ENCODE measurements around the gene RGCC. TPM values are rescaled to one million over a fixed set of nuclear protein-coding genes. Genes with fewer than 3 reads are reported as not detected.
"Not testable (repeated sequence)": the region's sequence is repeated elsewhere in the genome, so short reads cannot be mapped to it uniquely, and the experiment has no call there.

The RGCC gene
- total and polyA plus RNA-seq, 2 donors (not counting 1 experiment from before 2014, with no cell fraction given) = 65.9 to 148 TPM

GRCh38 chr13:41428155-41428554, 29.2 kb upstream of the RGCC start:
- no peaks in the 10 kb centered on the region for H3K36me3 ChIP-seq (ENCODE audit: control insufficient read depth, insufficient read depth, low read length)
- H3K4me3 ChIP-seq (replicated peaks in 1 of 4; ENCODE audit: control extremely low read depth in 1 of 4, insufficient read depth in 1 of 4, low read depth in 3 of 4, low read length in 4 of 4) = peak overlapping the region in 2 of 4 experiments; percentile 32 to 50
- no peaks in the 10 kb centered on the region for H3K4me1 ChIP-seq (ENCODE audit: control insufficient read depth, extremely low read depth, insufficient read depth, low read length)
- peak overlapping the region; percentile 13 for H2AFZ ChIP-seq (ENCODE audit: low read length)
- DNase-seq (ENCODE audit: low read depth in 2 of 2) = no peak
- no peaks in the 10 kb centered on the region for H4K20me1 ChIP-seq (ENCODE audit: control insufficient read depth, extremely low read depth, insufficient read depth, low read length)
- no peaks in the 10 kb centered on the region for H3K79me2 ChIP-seq (ENCODE audit: control insufficient read depth, insufficient read depth, low read length)
- H3K9me3 ChIP-seq (ENCODE audit: control insufficient read depth, insufficient read depth, low read depth, low read length) = no peaks in the 10 kb centered on the region
- peak overlapping the region; percentile 59 for H3K4me2 ChIP-seq (ENCODE audit: extremely low read depth, insufficient read depth, low read length)
- no peaks in the 10 kb centered on the region for H3K27me3 ChIP-seq (ENCODE audit: control insufficient read depth, insufficient read depth, low read length)
- H3K27ac ChIP-seq (ENCODE audit: insufficient read depth, low read length) = no peak overlapping the region
- H3K9ac ChIP-seq (ENCODE audit: insufficient read depth, low read length) = no peak overlapping the region
- TF ChIP-seq CTCF (conservative IDR thresholded peaks at IDR 0.05 in 1 of 2, IDR thresholded peaks at IDR 0.05 in 1 of 2; ENCODE audit: low read depth in 1 of 2, low read length in 2 of 2) (peak in 1 of 2 donors; percentile 59), EZH2 (IDR thresholded peaks at IDR 0.05; ENCODE audit: low read length, missing control alignments) (no peak)

- H3K27ac ChIP-seq (ENCODE audit: insufficient read depth, low read length); H3K79me2 ChIP-seq (ENCODE audit: control insufficient read depth, insufficient read depth, low read length); H2AFZ ChIP-seq (ENCODE audit: low read length); H3K4me1 ChIP-seq (ENCODE audit: control insufficient read depth, extremely low read depth, insufficient read depth, low read length); H3K27me3 ChIP-seq (ENCODE audit: control insufficient read depth, insufficient read depth, low read length); H3K36me3 ChIP-seq (ENCODE audit: control insufficient read depth, insufficient read depth, low read length); H3K9ac ChIP-seq (ENCODE audit: insufficient read depth, low read length); H3K4me3 ChIP-seq (replicated peaks in 1 of 4; ENCODE audit: control extremely low read depth in 1 of 4, insufficient read depth in 1 of 4, low read depth in 3 of 4, low read length in 4 of 4); H3K9me3 ChIP-seq (ENCODE audit: control insufficient read depth, insufficient read depth, low read depth, low read length); H4K20me1 ChIP-seq (ENCODE audit: control insufficient read depth, extremely low read depth, insufficient read depth, low read length); H3K4me2 ChIP-seq (ENCODE audit: extremely low read depth, insufficient read depth, low read length): not testable (repeated sequence)
- peak in 1 of 2 donors; percentile 72 for DNase-seq (ENCODE audit: low read depth in 2 of 2)
Measured at GRCh38 chr13:41434030-41434429, 23.3 kb upstream of the RGCC start.

- Histone ChIP-seq H3K27ac (ENCODE audit: insufficient read depth, low read length) (no peak overlapping the region), H3K27me3 (ENCODE audit: control insufficient read depth, insufficient read depth, low read length) (no peaks in the 10 kb centered on the region), H3K9ac (ENCODE audit: insufficient read depth, low read length) (no peak overlapping the region), H3K4me2 (ENCODE audit: extremely low read depth, insufficient read depth, low read length) (no peak overlapping the region), H3K9me3 (ENCODE audit: control insufficient read depth, insufficient read depth, low read depth, low read length) (no peaks in the 10 kb centered on the region), H3K4me3 (replicated peaks in 1 of 4; ENCODE audit: control extremely low read depth in 1 of 4, insufficient read depth in 1 of 4, low read depth in 3 of 4, low read length in 4 of 4) (no peak overlapping the region), H3K4me1 (ENCODE audit: control insufficient read depth, extremely low read depth, insufficient read depth, low read length) (no peaks in the 10 kb centered on the region), H4K20me1 (ENCODE audit: control insufficient read depth, extremely low read depth, insufficient read depth, low read length) (no peaks in the 10 kb centered on the region), H3K36me3 (ENCODE audit: control insufficient read depth, insufficient read depth, low read length) (no peaks in the 10 kb centered on the region), H2AFZ (ENCODE audit: low read length) (no peak overlapping the region), H3K79me2 (ENCODE audit: control insufficient read depth, insufficient read depth, low read length) (no peaks in the 10 kb centered on the region)
- TF ChIP-seq EZH2 (IDR thresholded peaks at IDR 0.05; ENCODE audit: low read length, missing control alignments) (no peak), CTCF (conservative IDR thresholded peaks at IDR 0.05 in 1 of 2, IDR thresholded peaks at IDR 0.05 in 1 of 2; ENCODE audit: low read depth in 1 of 2, low read length in 2 of 2) (no peak)
- no peak for DNase-seq (ENCODE audit: low read depth in 2 of 2)
Measured at GRCh38 chr13:41434831-41435520, 22.4 kb upstream of the RGCC start.

Measured in fibroblast of lung (primary cell).